ENCODE results near the gene APBB1.

DNA sequence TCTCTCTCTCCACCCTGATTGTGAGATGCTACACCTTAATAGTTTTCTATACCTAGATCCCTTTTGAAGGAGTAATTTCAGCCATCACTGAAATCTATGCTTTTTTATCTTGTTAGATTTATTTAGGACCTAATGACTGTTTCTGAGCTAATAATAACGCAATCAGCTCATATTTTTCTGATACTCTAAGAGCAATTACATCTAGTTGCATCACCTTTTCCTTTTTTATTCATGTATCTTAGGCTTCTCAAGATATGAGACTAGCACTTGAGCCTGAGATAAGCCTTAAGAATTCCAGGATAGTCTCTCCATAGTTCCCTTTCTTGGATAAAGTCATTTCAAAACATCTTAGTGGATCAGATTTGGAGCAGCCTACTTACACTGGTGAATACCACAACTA lies 73.5 kb downstream of the APBB1 start:
- TF ChIP-seq, protein P1, sequence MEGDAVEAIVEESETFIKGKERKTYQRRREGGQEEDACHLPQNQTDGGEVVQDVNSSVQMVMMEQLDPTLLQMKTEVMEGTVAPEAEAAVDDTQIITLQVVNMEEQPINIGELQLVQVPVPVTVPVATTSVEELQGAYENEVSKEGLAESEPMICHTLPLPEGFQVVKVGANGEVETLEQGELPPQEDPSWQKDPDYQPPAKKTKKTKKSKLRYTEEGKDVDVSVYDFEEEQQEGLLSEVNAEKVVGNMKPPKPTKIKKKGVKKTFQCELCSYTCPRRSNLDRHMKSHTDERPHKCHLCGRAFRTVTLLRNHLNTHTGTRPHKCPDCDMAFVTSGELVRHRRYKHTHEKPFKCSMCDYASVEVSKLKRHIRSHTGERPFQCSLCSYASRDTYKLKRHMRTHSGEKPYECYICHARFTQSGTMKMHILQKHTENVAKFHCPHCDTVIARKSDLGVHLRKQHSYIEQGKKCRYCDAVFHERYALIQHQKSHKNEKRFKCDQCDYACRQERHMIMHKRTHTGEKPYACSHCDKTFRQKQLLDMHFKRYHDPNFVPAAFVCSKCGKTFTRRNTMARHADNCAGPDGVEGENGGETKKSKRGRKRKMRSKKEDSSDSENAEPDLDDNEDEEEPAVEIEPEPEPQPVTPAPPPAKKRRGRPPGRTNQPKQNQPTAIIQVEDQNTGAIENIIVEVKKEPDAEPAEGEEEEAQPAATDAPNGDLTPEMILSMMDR (IDR thresholded peaks at IDR 0.05), result no peak
- TF ChIP-seq POLR2A (IDR thresholded peaks at IDR 0.05), result no peak

All from thyroid gland (tissue), 4 donors.